PC-9 (cell line): ENCODE measurements around the gene CCR3. TPM values are rescaled to one million over a fixed set of nuclear protein-coding genes. Genes with fewer than 3 reads are reported as not detected.

Experiments
- BruUV-seq: library from RNA; stranded (reverse); fragments of 400-500 nt; replicated peaks from 2 replicates; lab custom pipeline; 2021; lab: Mats Ljungman, UMichigan
- CTCF ChIA-PET: fragments of 300-600 bp; sonication (Branson Sonifier 250); formaldehyde crosslinking; loops from one replicate; lab custom pipeline; 2022; ENCODE audit warnings: antibody characterized with exemption; lab: Charles Lee
- POLR2A ChIA-PET: fragments of 300-600 bp; sonication (Branson Sonifier 250); formaldehyde crosslinking; loops from one replicate; lab custom pipeline; 2022; ENCODE audit warnings: antibody characterized with exemption; ENCODE audit not compliant: unreplicated experiment; lab: Charles Lee
- DNase-seq, 2 experiments: peaks; one replicate each; pipeline versions ENCODE4 v3.0.0 to v3.0.0-alpha.2; 2015 to 2022; ENCODE audit warnings: mixed read lengths in 1 of 2
- H2AFZ ChIP-seq: fragments of 200-600 bp; sonication (generic); 2 replicates; pipeline ENCODE4 v1.8.1; 2017; ENCODE audit warnings: antibody characterized with exemption
- H3F3A ChIP-seq: fragments of 200-600 bp; sonication (generic); 2 replicates; pipeline ENCODE4 v1.8.1; 2017; ENCODE audit warnings: antibody characterized with exemption, mild to moderate bottlenecking, low read depth; ENCODE audit not compliant: insufficient read depth
- H3K27ac ChIP-seq: fragments of 200-600 bp; sonication (generic); 2 replicates; pipeline ENCODE4 v1.6.1; 2016; ENCODE audit warnings: mixed run types
- H3K27me3 ChIP-seq: fragments of 200-600 bp; sonication (generic); 2 replicates; pipeline ENCODE4 v1.6.1; 2016; ENCODE audit warnings: low read depth, mixed run types; ENCODE audit not compliant: insufficient read depth
- H3K36me3 ChIP-seq: fragments of 200-600 bp; sonication (generic); 2 replicates; pipeline ENCODE4 v1.6.1; 2016; ENCODE audit warnings: low read depth, mixed run types
- H3K4me1 ChIP-seq: fragments of 200-600 bp; sonication (generic); replicated peaks from 2 replicates; pipeline ENCODE4 v1.6.1; 2016; ENCODE audit warnings: mixed run types; ENCODE audit not compliant: insufficient read depth
- H3K4me2 ChIP-seq: fragments of 200-600 bp; sonication (generic); 2 replicates; pipeline ENCODE4 v1.6.1; 2017; ENCODE audit warnings: mixed run types
- H3K4me3 ChIP-seq: fragments of 200-600 bp; sonication (generic); 2 replicates; pipeline ENCODE4 v1.6.1; 2016; ENCODE audit warnings: mixed run types
- H3K79me2 ChIP-seq: fragments of 200-600 bp; sonication (generic); 2 replicates; pipeline ENCODE4 v1.6.1; 2017; ENCODE audit warnings: low read depth, mixed run types
- H3K9me2 ChIP-seq: fragments of 200-600 bp; sonication (generic); 2 replicates; pipeline ENCODE4 v1.8.1; 2017; ENCODE audit warnings: mild to moderate bottlenecking; ENCODE audit not compliant: insufficient read depth
- H3K9me3 ChIP-seq: fragments of 200-600 bp; sonication (generic); 2 replicates; pipeline ENCODE4 v1.8.1; 2016; ENCODE audit warnings: low read depth; ENCODE audit not compliant: insufficient read depth
- H4K20me1 ChIP-seq: fragments of 200-600 bp; sonication (generic); 2 replicates; pipeline ENCODE4 v1.8.1; 2017; ENCODE audit not compliant: insufficient read depth
- CTCF ChIP-seq: fragments of 200-600 bp; sonication (generic); conservative IDR thresholded peaks from 2 replicates; pipeline ENCODE4 v1.6.1; 2017; ENCODE audit warnings: mixed run types, antibody characterized with exemption, mild to moderate bottlenecking, moderate library complexity
- EZH2 ChIP-seq: fragments of 200-600 bp; sonication (generic); IDR thresholded peaks from 2 replicates; pipeline ENCODE4 v1.8.0; 2017; ENCODE audit warnings: antibody characterized with exemption, low read depth
- intact Hi-C: fragments of 100-400 bp; cut with micrococcal nuclease; formaldehyde crosslinking; loops from one replicate; pipeline ENCODE4 v1.10.0; 2022; ENCODE audit not compliant: unreplicated experiment
- total RNA-seq: library from RNA; stranded (reverse); gene quantifications from 2 replicates; pipeline ENCODE4 v1.2.3, GENCODE V29; 2021

The CCR3 gene
- total RNA-seq, 1 experiment from 2014 or later, result 3.1 TPM

- POLR2A ChIA-PET, result no interaction called here
- intact Hi-C loops, result no loop called here
- no TSS peak for BruUV-seq
These were observed 10.9 kb upstream of the CCR3 start for GRCh38 chr3:46231323-46231722.

GRCh38 chr3:46233194-46233593 is 9.1 kb upstream of the CCR3 start:
- intact Hi-C loops, result no loop called here
- H3K9me2 ChIP-seq, result no peaks in the 10 kb centered on the region
- DNase-seq, result no peak
- H3K79me2 ChIP-seq, result no peaks in the 10 kb centered on the region
- H3K4me3 ChIP-seq, result no peak overlapping the region
- POLR2A ChIA-PET, result interaction anchor here (0.7 kb wide), 1 partner anchor 20 kb away, joined by 5 read pairs; no protein-coding TSS in a partner anchor
- H3K9me3 ChIP-seq, result no peaks in the 10 kb centered on the region
- H3K4me1 ChIP-seq, result peaks cover 8% of the 10 kb centered on the region; the same call in 1 of the 2 replicates
- CTCF ChIA-PET, result interaction anchor here (0.6 kb wide), 1 partner anchor 9 kb away, joined by 3 read pairs; the partner anchor contains the start of gene CCR3
- H3K4me2 ChIP-seq, result no peak overlapping the region
- no peaks in the 10 kb centered on the region for H3K36me3 ChIP-seq
- TF ChIP-seq EZH2 (no peak), CTCF (no peak)
- H3F3A ChIP-seq, result no peaks in the 10 kb centered on the region; the same call in 1 of the 2 replicates
- H4K20me1 ChIP-seq, result no peaks in the 10 kb centered on the region
- H3K27me3 ChIP-seq, result no peaks in the 10 kb centered on the region
- BruUV-seq, result no TSS peak
- H2AFZ ChIP-seq, result no peak overlapping the region
- H3K27ac ChIP-seq, result no peak overlapping the region

More at GRCh38 chr3:46231323-46231722, 10.9 kb upstream of the CCR3 start:
- Histone ChIP-seq H3K27me3 (no peaks in the 10 kb centered on the region), H3F3A (peaks cover 7% of the 10 kb centered on the region; the same call in 1 of the 2 replicates), H3K79me2 (no peaks in the 10 kb centered on the region), H3K9me2 (no peaks in the 10 kb centered on the region), H3K4me2 (no peak overlapping the region), H4K20me1 (no peaks in the 10 kb centered on the region), H3K9me3 (no peaks in the 10 kb centered on the region), H2AFZ (no peak overlapping the region), H3K4me3 (no peak overlapping the region), H3K27ac (no peak overlapping the region), H3K36me3 (no peaks in the 10 kb centered on the region), H3K4me1 (peaks cover 8% of the 10 kb centered on the region)
- CTCF ChIA-PET, result no interaction called here
- DNase-seq, result no peak
- no peak for TF ChIP-seq EZH2
- TF ChIP-seq CTCF, result no peak

DNA sequence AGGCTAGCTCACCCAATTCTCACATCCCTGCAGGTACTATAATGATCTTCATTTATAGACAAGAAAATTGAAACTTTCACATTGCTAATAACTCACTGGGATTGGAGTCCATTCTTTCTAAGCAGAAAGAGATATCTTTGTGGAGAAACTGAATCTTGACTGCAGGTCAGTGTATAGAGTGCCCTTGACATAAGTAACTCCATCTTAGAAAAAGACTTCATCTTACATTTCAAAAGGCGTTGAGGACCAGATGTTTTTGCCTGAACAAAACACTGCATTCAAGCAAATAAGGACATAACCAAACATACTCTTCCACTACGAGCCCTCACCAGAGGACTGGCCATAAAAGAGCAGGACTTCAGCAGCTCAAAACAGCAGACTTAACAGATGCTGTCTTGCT is 6.8 kb upstream of the CCR3 start:
- no peaks in the 10 kb centered on the region for H3K9me2 ChIP-seq
- intact Hi-C loops, result no loop called here
- no peak for DNase-seq
- H3K27me3 ChIP-seq, result no peaks in the 10 kb centered on the region
- H2AFZ ChIP-seq, result no peak overlapping the region
- BruUV-seq, result no TSS peak
- no peaks in the 10 kb centered on the region for H3K9me3 ChIP-seq
- peaks cover 11% of the 10 kb centered on the region for H3K4me1 ChIP-seq
- no peaks in the 10 kb centered on the region for H4K20me1 ChIP-seq
- peaks cover 9% of the 10 kb centered on the region; the same call in 1 of the 2 replicates for H3F3A ChIP-seq
- no peak overlapping the region for H3K27ac ChIP-seq
- no peak overlapping the region for H3K4me3 ChIP-seq
- no peak overlapping the region for H3K4me2 ChIP-seq
- POLR2A ChIA-PET, result no interaction called here
- no peaks in the 10 kb centered on the region for H3K36me3 ChIP-seq
- CTCF ChIA-PET, result no interaction called here
- H3K79me2 ChIP-seq, result no peaks in the 10 kb centered on the region
- TF ChIP-seq EZH2 (no peak), CTCF (no peak)
